HG02884 (cell line): ENCODE results near the gene PEX26.
"Not testable (repeated sequence)": the region's sequence is repeated elsewhere in the genome, so short reads cannot be mapped to it uniquely, and the experiment has no call there.

Experiments
- ATAC-seq: cut with Tn5 transposase; IDR thresholded peaks from one replicate; pipeline ENCODE4 v1.9.1; 2021; ENCODE audit warnings: mild to moderate bottlenecking, moderate library complexity; ENCODE audit not compliant: unreplicated experiment

The PEX26 gene

GRCh38 chr22:18070556-18071306 lies 7.1 kb upstream of the PEX26 start:
- no peak for ATAC-seq

- ATAC-seq: not testable (repeated sequence)
These were observed 6.4 kb upstream of the PEX26 start for GRCh38 chr22:18071307-18071967.

- no peak for ATAC-seq
These were observed 5.9 kb upstream of the PEX26 start for GRCh38 chr22:18071968-18072310.

GRCh38 chr22:18073467-18073866 lies 4.3 kb upstream of the PEX26 start:
- ATAC-seq: no peak

- not testable (repeated sequence) for ATAC-seq
These were observed 3.9 kb upstream of the PEX26 start for GRCh38 chr22:18073927-18074326.

GRCh38 chr22:18075101-18075719 lies 2.6 kb upstream of the PEX26 start:
- ATAC-seq: no peak

GRCh38 chr22:18075720-18076497 lies 1.9 kb upstream of the PEX26 start:
- ATAC-seq: no peak

GRCh38 chr22:18077087-18077638 lies 627 bp upstream of the PEX26 start:
- no peak for ATAC-seq

- ATAC-seq: no peak
These were observed 695 bp downstream of the PEX26 start for GRCh38 chr22:18078329-18079041.

GRCh38 chr22:18079706-18080233 lies 2.0 kb downstream of the PEX26 start:
- ATAC-seq: no peak

GRCh38 chr22:18081416-18081815 lies 3.6 kb downstream of the PEX26 start:
- no peak for ATAC-seq

GRCh38 chr22:18082467-18082866 lies 4.7 kb downstream of the PEX26 start:
- ATAC-seq: no peak

- ATAC-seq: no peak
These were observed 5.6 kb downstream of the PEX26 start for GRCh38 chr22:18083406-18083805.

- no peak for ATAC-seq
These were observed 7.4 kb downstream of the PEX26 start for GRCh38 chr22:18085188-18085587.

GRCh38 chr22:18087350-18087855 lies 9.6 kb downstream of the PEX26 start:
- ATAC-seq: no peak

GRCh38 chr22:18088825-18089568 lies 11.2 kb downstream of the PEX26 start:
- no peak for ATAC-seq

- ATAC-seq: no peak
These were observed 12.5 kb downstream of the PEX26 start for GRCh38 chr22:18090286-18090685.

- ATAC-seq: no peak
These were observed 13.7 kb downstream of the PEX26 start for GRCh38 chr22:18091478-18091877.

- ATAC-seq: no peak
These were observed 14.2 kb downstream of the PEX26 start for GRCh38 chr22:18091916-18092526.
